GM19397 (cell line): ENCODE data around the gene ABHD2.

Source experiments
- ATAC-seq: cut with Tn5 transposase; IDR thresholded peaks from one replicate; pipeline ENCODE4 v1.9.1; 2021; ENCODE audit warnings: mild to moderate bottlenecking, moderate library complexity; ENCODE audit not compliant: unreplicated experiment

The ABHD2 gene

GRCh38 chr15:89187301-89187985 is 99.2 kb downstream of the ABHD2 start:
- ATAC-seq = no peak

GRCh38 chr15:89187986-89188514 is 99.8 kb downstream of the ABHD2 start:
- ATAC-seq = no peak

GRCh38 chr15:89192136-89192535 is 103.9 kb downstream of the ABHD2 start:
- ATAC-seq = no peak

- ATAC-seq = no peak
These were observed 104.5 kb downstream of the ABHD2 start for GRCh38 chr15:89192766-89193165.

GRCh38 chr15:89194608-89195007 is 106.4 kb downstream of the ABHD2 start:
- ATAC-seq = no peak

GRCh38 chr15:89195836-89196235 is 107.6 kb downstream of the ABHD2 start:
- ATAC-seq = no peak

- no peak for ATAC-seq
These were observed 108.0 kb downstream of the ABHD2 start for GRCh38 chr15:89196241-89196640.

GRCh38 chr15:89196994-89197393 is 108.7 kb downstream of the ABHD2 start:
- no peak for ATAC-seq

GRCh38 chr15:89197503-89197971 is 109.3 kb downstream of the ABHD2 start:
- ATAC-seq = no peak

- ATAC-seq = no peak
These were observed 109.9 kb downstream of the ABHD2 start for GRCh38 chr15:89198196-89198595.

GRCh38 chr15:89198934-89199333 is 110.7 kb downstream of the ABHD2 start:
- ATAC-seq = no peak

- no peak for ATAC-seq
These were observed 111.5 kb downstream of the ABHD2 start for GRCh38 chr15:89199746-89200145.

- ATAC-seq = no peak
These were observed 111.9 kb downstream of the ABHD2 start for GRCh38 chr15:89200182-89200581.

- no peak for ATAC-seq
These were observed 113.3 kb downstream of the ABHD2 start for GRCh38 chr15:89201465-89202005.

GRCh38 chr15:89203705-89204273 is 115.5 kb downstream of the ABHD2 start:
- ATAC-seq = no peak

GRCh38 chr15:89205991-89206585 is 117.8 kb downstream of the ABHD2 start:
- ATAC-seq = no peak

GRCh38 chr15:89206908-89207331 is 118.7 kb downstream of the ABHD2 start:
- ATAC-seq = no peak

- ATAC-seq = no peak
These were observed 120.0 kb downstream of the ABHD2 start for GRCh38 chr15:89208256-89208655.

GRCh38 chr15:89209057-89209456 is 120.8 kb downstream of the ABHD2 start:
- ATAC-seq = no peak

GRCh38 chr15:89211678-89212170 is 123.5 kb downstream of the ABHD2 start:
- no peak for ATAC-seq

- no peak for ATAC-seq
These were observed 127.4 kb downstream of the ABHD2 start for GRCh38 chr15:89215627-89216026.

- ATAC-seq = no peak
These were observed 128.8 kb downstream of the ABHD2 start for GRCh38 chr15:89217031-89217430.
